Measurements from ENCODE around the gene FOXL2.

FOXL2 gene

DNA sequence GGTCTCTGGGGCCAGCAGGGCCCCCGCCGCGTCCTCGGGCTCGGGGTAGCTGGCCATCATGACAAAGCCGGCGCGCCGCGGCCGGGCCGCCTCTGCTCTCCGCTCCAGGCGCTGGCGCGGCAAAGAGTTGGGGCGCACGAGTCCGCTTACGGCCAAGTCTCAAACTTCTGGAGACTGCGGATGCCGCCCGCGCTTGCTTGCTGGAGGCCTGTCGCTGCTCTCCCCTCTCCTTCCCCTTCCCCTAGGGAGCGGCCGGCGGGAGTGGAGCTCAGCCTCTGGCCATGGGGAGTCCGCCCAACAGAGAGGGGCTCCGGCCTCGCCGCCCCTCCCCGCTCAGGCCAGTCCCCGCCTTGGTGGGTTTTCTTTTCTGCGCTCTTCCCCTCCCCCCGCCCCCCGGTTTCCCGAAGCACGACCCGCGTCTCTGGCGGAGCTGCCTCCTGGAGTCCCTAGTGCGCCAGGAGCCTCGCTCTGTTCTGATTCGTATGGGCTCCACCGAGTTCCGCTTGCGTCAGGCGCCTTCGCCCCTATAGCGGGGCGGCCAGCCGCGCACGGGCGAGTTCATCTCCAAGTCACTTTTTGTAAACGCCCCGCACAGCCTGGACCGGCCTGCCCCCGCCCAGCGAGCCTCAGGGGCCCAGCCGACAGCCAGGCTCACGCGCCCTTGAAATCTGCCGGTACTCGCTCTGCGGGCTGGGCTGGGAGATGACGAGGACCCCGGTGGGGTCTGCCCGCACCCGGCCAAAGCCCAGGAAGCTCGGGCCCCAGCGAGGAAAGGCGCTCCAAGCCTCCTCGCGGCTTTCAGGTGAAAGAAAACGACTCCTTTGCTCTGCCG is at the start of gene FOXL2, which contains the start of gene FOXL2NB:
Gene FOXL2 (minus strand): TSS at position 475 of the 832 bp plus-strand sequence. CDS start 415 bp downstream, at position 60.
Gene FOXL2NB (plus strand): TSS at position 555 of the 832 bp plus-strand sequence. CDS start 148 bp downstream, at position 703.
- DNase-seq (ENCODE audit: low read depth): no peak
- H3K4me3 ChIP-seq (ENCODE audit: control insufficient read depth, low read depth, low read length): peak within 1 kb of the TSS; percentile 46
- TF ChIP-seq, protein P1, sequence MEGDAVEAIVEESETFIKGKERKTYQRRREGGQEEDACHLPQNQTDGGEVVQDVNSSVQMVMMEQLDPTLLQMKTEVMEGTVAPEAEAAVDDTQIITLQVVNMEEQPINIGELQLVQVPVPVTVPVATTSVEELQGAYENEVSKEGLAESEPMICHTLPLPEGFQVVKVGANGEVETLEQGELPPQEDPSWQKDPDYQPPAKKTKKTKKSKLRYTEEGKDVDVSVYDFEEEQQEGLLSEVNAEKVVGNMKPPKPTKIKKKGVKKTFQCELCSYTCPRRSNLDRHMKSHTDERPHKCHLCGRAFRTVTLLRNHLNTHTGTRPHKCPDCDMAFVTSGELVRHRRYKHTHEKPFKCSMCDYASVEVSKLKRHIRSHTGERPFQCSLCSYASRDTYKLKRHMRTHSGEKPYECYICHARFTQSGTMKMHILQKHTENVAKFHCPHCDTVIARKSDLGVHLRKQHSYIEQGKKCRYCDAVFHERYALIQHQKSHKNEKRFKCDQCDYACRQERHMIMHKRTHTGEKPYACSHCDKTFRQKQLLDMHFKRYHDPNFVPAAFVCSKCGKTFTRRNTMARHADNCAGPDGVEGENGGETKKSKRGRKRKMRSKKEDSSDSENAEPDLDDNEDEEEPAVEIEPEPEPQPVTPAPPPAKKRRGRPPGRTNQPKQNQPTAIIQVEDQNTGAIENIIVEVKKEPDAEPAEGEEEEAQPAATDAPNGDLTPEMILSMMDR (IDR thresholded peaks at IDR 0.05; ENCODE audit: control insufficient read depth, insufficient read depth, low read depth, low read length, missing control alignments): no peak

DNA sequence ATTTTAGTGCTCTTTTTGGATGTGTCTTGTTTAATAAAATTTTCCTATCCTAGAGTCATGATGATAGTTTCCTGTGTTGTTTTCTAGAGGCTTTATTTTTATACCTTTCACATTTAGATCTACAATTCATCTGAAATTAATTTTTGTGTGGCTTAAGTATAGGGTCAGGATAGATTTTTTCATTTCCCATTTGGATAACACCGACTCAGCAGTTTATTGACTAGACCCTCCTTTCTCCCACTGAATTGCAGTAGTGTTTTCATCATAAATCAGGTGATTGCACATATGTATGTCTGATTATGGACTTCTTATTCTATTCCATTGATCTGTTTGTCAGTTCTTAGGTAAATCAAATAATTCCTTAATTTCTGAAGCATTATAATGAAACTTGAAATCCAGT is 48.8 kb upstream of the FOXL2 start:
- no peak for DNase-seq (ENCODE audit: low read depth)
- H3K4me3 ChIP-seq (ENCODE audit: control insufficient read depth, low read depth, low read length): no peak overlapping the region
- TF ChIP-seq, protein P1 (IDR thresholded peaks at IDR 0.05; ENCODE audit: control insufficient read depth, insufficient read depth, low read depth, low read length, missing control alignments): no peak

DNA sequence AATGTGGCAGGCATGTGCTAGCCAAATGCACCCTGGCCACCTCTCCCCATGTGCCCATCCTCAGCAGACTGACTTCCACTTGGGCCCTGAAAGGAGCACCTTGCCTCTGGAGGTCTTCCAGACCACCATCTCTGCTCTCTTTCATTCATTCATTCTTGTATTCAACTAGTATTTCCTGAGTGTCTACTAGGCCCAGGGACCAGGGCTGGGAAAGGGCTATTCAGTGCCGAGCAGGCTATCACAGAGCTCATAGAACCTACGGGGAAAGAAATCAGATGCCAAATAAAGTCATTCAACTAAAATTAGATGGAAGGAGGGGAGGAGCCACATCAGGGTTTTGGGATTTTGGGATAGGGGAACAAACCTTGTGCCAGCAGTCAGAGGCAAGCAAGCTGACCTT is 40.2 kb upstream of the FOXL2 start:
- no peak for DNase-seq (ENCODE audit: low read depth)
- TF ChIP-seq, protein P1 (IDR thresholded peaks at IDR 0.05; ENCODE audit: control insufficient read depth, insufficient read depth, low read depth, low read length, missing control alignments): no peak
- H3K4me3 ChIP-seq (ENCODE audit: control insufficient read depth, low read depth, low read length): no peak overlapping the region

DNA sequence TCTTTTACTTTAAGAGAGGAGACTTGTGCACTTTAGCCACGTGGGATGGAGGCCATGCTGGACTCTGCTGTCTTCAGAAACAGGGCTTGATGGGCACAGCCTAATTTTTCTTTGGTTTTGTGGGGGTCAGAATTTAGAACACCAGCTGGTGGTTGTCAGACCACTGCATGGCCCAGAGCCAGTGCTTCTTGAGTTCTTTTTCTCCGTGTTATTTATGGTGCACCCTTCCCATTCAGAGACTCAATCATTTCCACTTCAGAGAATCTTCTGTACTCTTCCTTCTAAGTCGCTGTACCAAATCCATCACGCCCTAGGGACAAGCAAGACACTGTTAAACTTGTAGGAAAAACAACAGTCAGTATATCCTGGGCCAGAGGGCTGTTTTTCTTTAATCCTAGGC is 39.0 kb upstream of the FOXL2 start:
- DNase-seq (ENCODE audit: low read depth): no peak

DNA sequence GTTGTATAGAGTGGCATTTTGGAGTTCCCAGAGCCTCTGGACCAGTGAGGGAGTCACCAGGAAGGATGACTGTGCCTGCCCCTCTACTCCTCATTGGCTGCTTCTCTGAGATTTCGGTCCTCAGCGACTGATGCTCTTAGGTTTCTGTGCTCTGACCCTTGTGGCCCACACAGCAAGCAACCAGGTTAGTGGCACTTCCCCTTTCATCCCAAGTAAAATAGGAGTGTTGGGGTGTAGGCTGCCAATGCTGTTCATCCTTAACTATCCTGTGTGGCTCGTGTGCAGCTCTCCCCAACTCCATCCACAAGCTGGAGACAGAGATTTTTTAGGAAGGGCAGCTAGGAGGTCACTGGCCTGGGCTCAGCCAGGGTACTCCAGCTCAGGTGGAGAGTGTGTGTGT is 37.9 kb upstream of the FOXL2 start:
- no peak for DNase-seq (ENCODE audit: low read depth)
- no peak overlapping the region for H3K4me3 ChIP-seq (ENCODE audit: control insufficient read depth, low read depth, low read length)
- TF ChIP-seq, protein P1 (IDR thresholded peaks at IDR 0.05; ENCODE audit: control insufficient read depth, insufficient read depth, low read depth, low read length, missing control alignments): no peak

More for the DNA sequence above, 39.0 kb upstream of the FOXL2 start:
- no peak overlapping the region for H3K4me3 ChIP-seq (ENCODE audit: control insufficient read depth, low read depth, low read length)
- TF ChIP-seq, protein P1 (IDR thresholded peaks at IDR 0.05; ENCODE audit: control insufficient read depth, insufficient read depth, low read depth, low read length, missing control alignments): no peak

DNA sequence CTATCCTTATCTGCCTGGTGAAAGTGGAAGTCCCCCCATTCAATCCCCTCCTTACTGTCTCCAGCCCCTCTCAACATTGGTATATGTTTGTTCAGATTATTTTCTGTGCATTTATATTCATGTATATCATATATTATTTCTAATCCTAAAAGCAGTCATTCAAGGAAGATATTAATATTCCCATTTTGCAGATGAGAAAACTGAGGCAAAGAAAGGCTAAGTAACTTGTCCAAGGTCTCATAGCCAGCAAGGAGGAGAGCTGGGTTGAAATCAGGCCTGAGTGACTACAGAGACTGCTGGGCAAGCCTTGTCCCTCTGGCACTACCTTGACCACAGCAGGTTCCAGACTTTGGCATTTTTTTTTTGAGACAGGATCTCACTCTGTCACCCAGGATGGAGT is 29.1 kb upstream of the FOXL2 start:
- DNase-seq (ENCODE audit: low read depth): no peak
- TF ChIP-seq, protein P1 (IDR thresholded peaks at IDR 0.05; ENCODE audit: control insufficient read depth, insufficient read depth, low read depth, low read length, missing control alignments): no peak
- H3K4me3 ChIP-seq (ENCODE audit: control insufficient read depth, low read depth, low read length): no peak overlapping the region

Data from AG09309 (cell line).